HepG2 (cell line): ENCODE results near the gene H1-8. TPM values are rescaled to one million over a fixed set of nuclear protein-coding genes. Genes with fewer than 3 reads are reported as not detected.

Experiments
- ATAC-seq: fragments of 200-7000 bp; cut with Tn5 transposase; 3 replicates; pipeline ENCODE4 v1.9.1; 2020; ENCODE audit warnings: mild to moderate bottlenecking, moderate library complexity
- BruUV-seq: library from RNA; stranded (reverse); fragments of 400-500 nt; replicated peaks from 2 replicates; lab custom pipeline; 2021; lab: Mats Ljungman, UMichigan
- CTCF ChIA-PET: fragments of 300-600 bp; formaldehyde crosslinking; extraction: SDS; loops from one replicate; lab custom pipeline; 2021; ENCODE audit warnings: low total read pairs, inconsistent platforms, low intra/inter-chr PET ratio; lab: Yijun Ruan, JAX
- POLR2A ChIA-PET: fragments of 350-600 bp; sonication (Branson Sonifier 250); formaldehyde crosslinking; loops from one replicate; lab custom pipeline; 2020; ENCODE audit warnings: antibody characterized with exemption, inconsistent platforms; lab: Yijun Ruan, JAX
- DNase-seq: peaks from one replicate; pipeline ENCODE4 v3.0.0-alpha.2; 2015; ENCODE audit warnings: low spot score
- FAIRE-seq: peaks from 3 replicates; lab custom pipeline; 2011; peaks lifted over from hg19 to GRCh38; lab: Jason Lieb, UNC
- H2AFZ ChIP-seq: one replicate; pipeline ENCODE4 v1.6.1; 2011; ENCODE audit warnings: low read length, inconsistent platforms
- H3K27ac ChIP-seq: fragments of 300-600 bp; 3 replicates; pipeline ENCODE4 v1.8.0; 2011; ENCODE audit warnings: mixed run types, mild to moderate bottlenecking, mixed read lengths, low read length, inconsistent platforms; ENCODE audit not compliant: insufficient read depth; ENCODE audit errors: extremely low read length
- H3K27me3 ChIP-seq, 2 experiments: fragments of 200-600 bp in 1 of 2; 2 replicates in 1 of 2; 3 replicates in 1 of 2; pipeline versions ENCODE4 v1.6.0 to v1.8.0; 2011; ENCODE audit warnings: low read length in 2 of 2, mild to moderate bottlenecking in 2 of 2, moderate library complexity in 2 of 2, inconsistent platforms in 1 of 2; ENCODE audit not compliant: insufficient read depth in 2 of 2, control insufficient read depth in 1 of 2
- H3K36me3 ChIP-seq, 2 experiments: fragments of 200-600 bp in 1 of 2; replicated peaks in 1 of 2; 2 replicates in 1 of 2; 3 replicates in 1 of 2; pipeline versions ENCODE4 v1.5.1 to v1.8.0; 2011; ENCODE audit warnings: low read length in 2 of 2, inconsistent platforms in 1 of 2; ENCODE audit not compliant: insufficient read depth in 2 of 2, control insufficient read depth in 1 of 2
- H3K4me1 ChIP-seq: 2 replicates; pipeline ENCODE4 v1.5.1; 2012; ENCODE audit warnings: low read length, inconsistent platforms; ENCODE audit not compliant: insufficient read depth
- H3K4me2 ChIP-seq: 2 replicates; pipeline ENCODE4 v1.6.0; 2011; ENCODE audit warnings: low read depth, low read length, inconsistent platforms
- H3K4me3 ChIP-seq, 3 experiments: fragments of 200-600 bp in 1 of 3; sonication (generic), shearing (Covaris generic) in 1 of 3; replicated peaks in 1 of 3; 2 replicates each; pipeline ENCODE4 v1.5.1; 2011 to 2016; ENCODE audit warnings: low read length in 3 of 3, inconsistent platforms in 2 of 3, low read depth in 2 of 3, mild to moderate bottlenecking in 2 of 3, control low read depth in 1 of 3, mixed read lengths in 1 of 3; ENCODE audit not compliant: insufficient read depth in 1 of 3
- H3K79me2 ChIP-seq: one replicate; pipeline ENCODE4 v1.6.1; 2011; ENCODE audit warnings: low read length, inconsistent platforms; ENCODE audit not compliant: insufficient read depth
- H3K9ac ChIP-seq: 2 replicates; pipeline ENCODE4 v1.6.0; 2011; ENCODE audit warnings: mild to moderate bottlenecking, low read depth, low read length, inconsistent platforms; ENCODE audit not compliant: insufficient read depth
- H3K9me3 ChIP-seq: 2 replicates; pipeline ENCODE4 v1.5.1; 2012; ENCODE audit warnings: mild to moderate bottlenecking, low read length
- H4K20me1 ChIP-seq: 2 replicates; pipeline ENCODE4 v1.6.0; 2011; ENCODE audit warnings: inconsistent platforms, mild to moderate bottlenecking, low read length, moderate library complexity; ENCODE audit not compliant: insufficient read depth
- FOXC1 ChIP-seq: sonication (generic); formaldehyde crosslinking; IDR thresholded peaks from 2 replicates; pipeline ENCODE4 v1.8.0; 2022; ENCODE audit warnings: mild to moderate bottlenecking, missing genetic modification reagents, borderline replicate concordance
- HES4 ChIP-seq: sonication (generic); formaldehyde crosslinking; IDR thresholded peaks from 2 replicates; pipeline ENCODE4 v1.9.0; 2021; ENCODE audit warnings: mild to moderate bottlenecking, missing genetic modification reagents, borderline replicate concordance
- HIVEP1 ChIP-seq: sonication (generic); formaldehyde crosslinking; IDR thresholded peaks from 2 replicates; pipeline ENCODE4 v1.4.0; 2020; ENCODE audit warnings: mild to moderate bottlenecking, missing genetic modification reagents
- MEF2D ChIP-seq: sonication (generic); formaldehyde crosslinking; IDR thresholded peaks from 2 replicates; pipeline ENCODE4 v1.5.1; 2020; ENCODE audit warnings: mild to moderate bottlenecking, missing genetic modification reagents
- RXRA ChIP-seq: sonication (generic); formaldehyde crosslinking; IDR thresholded peaks from 2 replicates; pipeline ENCODE4 v1.5.1; 2020; ENCODE audit warnings: missing genetic modification reagents
- SKI ChIP-seq: fragments of 450-650 bp; IDR thresholded peaks from one replicate; pipeline ENCODE4 v1.6.1; 2018; ENCODE audit warnings: mild to moderate bottlenecking; ENCODE audit not compliant: partially characterized antibody
- SNAPC4 ChIP-seq: sonication (generic); formaldehyde crosslinking; IDR thresholded peaks from 2 replicates; pipeline ENCODE4 v1.4.0; 2020; ENCODE audit warnings: mild to moderate bottlenecking, missing genetic modification reagents
- SRF ChIP-seq: IDR thresholded peaks from 2 replicates; pipeline ENCODE4 v1.6.1; 2011; ENCODE audit warnings: mild to moderate bottlenecking, low read depth, low read length, moderate library complexity
- SRY ChIP-seq: sonication (generic); formaldehyde crosslinking; IDR thresholded peaks from 2 replicates; pipeline ENCODE4 v1.8.0; 2022; ENCODE audit warnings: mild to moderate bottlenecking, missing genetic modification reagents
- ZBTB8A ChIP-seq: sonication (generic); formaldehyde crosslinking; IDR thresholded peaks from 2 replicates; pipeline ENCODE4 v1.4.0; 2020; ENCODE audit warnings: mild to moderate bottlenecking, low read depth, missing genetic modification reagents, borderline replicate concordance
- ZNF124 ChIP-seq: sonication (generic); formaldehyde crosslinking; IDR thresholded peaks from 2 replicates; pipeline ENCODE4 v1.4.0; 2020; ENCODE audit warnings: missing genetic modification reagents
- ZNF766 ChIP-seq: sonication (generic); formaldehyde crosslinking; IDR thresholded peaks from 2 replicates; pipeline ENCODE4 v1.5.0; 2020; ENCODE audit warnings: missing genetic modification reagents, borderline replicate concordance
- ZNF772 ChIP-seq: sonication (generic); formaldehyde crosslinking; IDR thresholded peaks from 2 replicates; pipeline ENCODE4 v1.5.0; 2020; ENCODE audit warnings: mild to moderate bottlenecking, missing genetic modification reagents
- WGBS: methylation state at CpG from one replicate; pipeline ENCODE4 v1.1.6; 2017; ENCODE audit warnings: low lambda C conversion rate; 5-methylcytosine and 5-hydroxymethylcytosine counted together
- in situ Hi-C: cut with HindIII; loops from 2 replicates; pipeline ENCODE4 v1.10.0; 2017; ENCODE audit warnings: low pct_unique_long_range_greater_than_20kb; ENCODE audit not compliant: extremely low pct_ligation_motif_present
- intact Hi-C: fragments of 100-400 bp; cut with micrococcal nuclease; formaldehyde crosslinking; loops from one replicate; pipeline ENCODE4 v1.10.0; 2022; ENCODE audit not compliant: unreplicated experiment
- polyA plus RNA-seq, 8 experiments: library from polyadenylated mRNA; depleted of rRNA in 3 of 8; stranded (reverse) in 7 of 8; unstranded in 1 of 8; fragments of >200 nt; fragmentation: Illumina TruSeq in 4 of 8; extraction: Trizol in 4 of 8; gene quantifications; 2 replicates each; pipeline versions ENCODE4 v1.2.1 to v1.2.3, GENCODE V29; 2011 to 2016; ENCODE audit warnings: low read depth in 4 of 8, missing spikeins in 1 of 8, mixed read lengths in 1 of 8; ENCODE audit not compliant: insufficient read depth in 1 of 8
- total RNA-seq, 5 experiments: library from RNA; depleted of rRNA; stranded (reverse); fragments of >200 nt; fragmentation: Illumina TruSeq; extraction: Trizol; gene quantifications; 2 replicates each; pipeline ENCODE4 v1.2.3, GENCODE V29; 2016; ENCODE audit warnings: low read depth in 1 of 5
- TF ChIP-seq, protein P1 (sequence below): sonication (generic); formaldehyde crosslinking; IDR thresholded peaks from 2 replicates; pipeline ENCODE4 v1.5.0; 2020; ENCODE audit warnings: mild to moderate bottlenecking, missing genetic modification reagents
- TF ChIP-seq, protein P2 (sequence below): sonication (generic); formaldehyde crosslinking; IDR thresholded peaks from 2 replicates; pipeline ENCODE4 v1.9.0; 2022; ENCODE audit warnings: missing genetic modification reagents, mild to moderate bottlenecking, borderline replicate concordance

Gene H1-8
- total and polyA plus RNA-seq, 2 of the 13 experiments (the other 11 are each of a cell fraction or from before 2014, with no cell fraction given), result 0.08 TPM; not detected in 1

DNA sequence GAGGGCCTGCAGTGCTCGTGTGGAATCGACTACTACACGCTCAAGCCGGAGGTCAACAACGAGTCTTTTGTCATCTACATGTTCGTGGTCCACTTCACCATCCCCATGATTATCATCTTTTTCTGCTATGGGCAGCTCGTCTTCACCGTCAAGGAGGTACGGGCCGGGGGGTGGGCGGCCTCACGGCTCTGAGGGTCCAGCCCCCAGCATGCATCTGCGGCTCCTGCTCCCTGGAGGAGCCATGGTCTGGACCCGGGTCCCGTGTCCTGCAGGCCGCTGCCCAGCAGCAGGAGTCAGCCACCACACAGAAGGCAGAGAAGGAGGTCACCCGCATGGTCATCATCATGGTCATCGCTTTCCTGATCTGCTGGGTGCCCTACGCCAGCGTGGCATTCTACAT, 10.7 kb upstream of the H1-8 start:
- peaks cover 60% of the 10 kb centered on the region for H3K4me1 ChIP-seq
- H3K9ac ChIP-seq, result no peak overlapping the region
- H3K79me2 ChIP-seq, result no peaks in the 10 kb centered on the region
- H4K20me1 ChIP-seq, result no peaks in the 10 kb centered on the region
- WGBS, result 85% methylated on average over 17 of the region's 20 CpGs
- in situ Hi-C loops, result no loop called here
- ChIA-PET POLR2A (no interaction called here), CTCF (no interaction called here)
- H3K9me3 ChIP-seq, result no peaks in the 10 kb centered on the region
- no peaks in the 10 kb centered on the region for H3K36me3 ChIP-seq
- no peak overlapping the region for H3K4me3 ChIP-seq
- no peak for FAIRE-seq
- no peak overlapping the region for H3K27ac ChIP-seq
- no TSS peak for BruUV-seq
- no peak overlapping the region for H2AFZ ChIP-seq
- H3K27me3 ChIP-seq, result no peaks in the 10 kb centered on the region; a peak in 1 of 5 replicates
- ATAC-seq, result no peak
- intact Hi-C loops, result no loop called here
- DNase-seq, result no peak
- H3K4me2 ChIP-seq, result no peak overlapping the region
- TF ChIP-seq, protein P1, sequence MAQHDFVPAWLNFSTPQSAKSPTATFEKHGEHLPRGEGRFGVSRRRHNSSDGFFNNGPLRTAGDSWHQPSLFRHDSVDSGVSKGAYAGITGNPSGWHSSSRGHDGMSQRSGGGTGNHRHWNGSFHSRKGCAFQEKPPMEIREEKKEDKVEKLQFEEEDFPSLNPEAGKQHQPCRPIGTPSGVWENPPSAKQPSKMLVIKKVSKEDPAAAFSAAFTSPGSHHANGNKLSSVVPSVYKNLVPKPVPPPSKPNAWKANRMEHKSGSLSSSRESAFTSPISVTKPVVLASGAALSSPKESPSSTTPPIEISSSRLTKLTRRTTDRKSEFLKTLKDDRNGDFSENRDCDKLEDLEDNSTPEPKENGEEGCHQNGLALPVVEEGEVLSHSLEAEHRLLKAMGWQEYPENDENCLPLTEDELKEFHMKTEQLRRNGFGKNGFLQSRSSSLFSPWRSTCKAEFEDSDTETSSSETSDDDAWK (CRISPR knock-in tag), result no peak
- TF ChIP-seq ZNF766 (no peak), FOXC1 (CRISPR knock-in tag) (no peak), HIVEP1 (no peak), SNAPC4 (no peak), SRY (CRISPR knock-in tag) (no peak), SKI (no peak), MEF2D (no peak), ZNF124 (CRISPR knock-in tag) (no peak), SRF (no peak), RXRA (CRISPR knock-in tag) (no peak), HES4 (no peak), ZBTB8A (CRISPR knock-in tag) (no peak), ZNF772 (no peak)
- TF ChIP-seq, protein P2, sequence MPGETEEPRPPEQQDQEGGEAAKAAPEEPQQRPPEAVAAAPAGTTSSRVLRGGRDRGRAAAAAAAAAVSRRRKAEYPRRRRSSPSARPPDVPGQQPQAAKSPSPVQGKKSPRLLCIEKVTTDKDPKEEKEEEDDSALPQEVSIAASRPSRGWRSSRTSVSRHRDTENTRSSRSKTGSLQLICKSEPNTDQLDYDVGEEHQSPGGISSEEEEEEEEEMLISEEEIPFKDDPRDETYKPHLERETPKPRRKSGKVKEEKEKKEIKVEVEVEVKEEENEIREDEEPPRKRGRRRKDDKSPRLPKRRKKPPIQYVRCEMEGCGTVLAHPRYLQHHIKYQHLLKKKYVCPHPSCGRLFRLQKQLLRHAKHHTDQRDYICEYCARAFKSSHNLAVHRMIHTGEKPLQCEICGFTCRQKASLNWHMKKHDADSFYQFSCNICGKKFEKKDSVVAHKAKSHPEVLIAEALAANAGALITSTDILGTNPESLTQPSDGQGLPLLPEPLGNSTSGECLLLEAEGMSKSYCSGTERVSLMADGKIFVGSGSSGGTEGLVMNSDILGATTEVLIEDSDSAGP, result no peak
